GM23338 (cell line): ENCODE data around the gene CCDC38. TPM values are rescaled to one million over a fixed set of nuclear protein-coding genes. Genes with fewer than 3 reads are reported as not detected.

Experiments used
- ATAC-seq: fragments of 200-7000 bp; cut with Tn5 transposase; 3 replicates; pipeline ENCODE4 v1.9.1; 2020
- DNase-seq: peaks from one replicate; pipeline ENCODE4 v3.0.0-alpha.2; 2015; ENCODE audit warnings: low spot score
- H2AFZ ChIP-seq: fragments of 200-600 bp; sonication (generic); 2 replicates; pipeline ENCODE4 v1.8.0; 2016; ENCODE audit warnings: antibody characterized with exemption, mild to moderate bottlenecking, moderate library complexity
- H3F3A ChIP-seq: fragments of 200-600 bp; sonication (generic); replicated peaks from 2 replicates; pipeline ENCODE4 v1.8.0; 2017; ENCODE audit warnings: antibody characterized with exemption, mixed run types, low read depth
- H3K27ac ChIP-seq: fragments of 200-600 bp; sonication (generic); 2 replicates; pipeline ENCODE4 v1.6.1; 2016; ENCODE audit warnings: low read depth
- H3K27me3 ChIP-seq: fragments of 200-600 bp; sonication (generic); 2 replicates; pipeline ENCODE4 v1.8.0; 2016; ENCODE audit warnings: mild to moderate bottlenecking, mixed run types, moderate library complexity; ENCODE audit not compliant: insufficient read depth
- H3K36me3 ChIP-seq: fragments of 200-600 bp; sonication (generic); 2 replicates; pipeline ENCODE4 v1.8.0; 2016; ENCODE audit warnings: mild to moderate bottlenecking; ENCODE audit not compliant: insufficient read depth
- H3K4me1 ChIP-seq: fragments of 200-600 bp; sonication (generic); 2 replicates; pipeline ENCODE4 v1.8.0; 2016; ENCODE audit warnings: mild to moderate bottlenecking, moderate library complexity; ENCODE audit not compliant: insufficient read depth
- H3K4me2 ChIP-seq: fragments of 200-600 bp; sonication (generic); 2 replicates; pipeline ENCODE4 v1.7.1; 2017; ENCODE audit warnings: mixed run types
- H3K4me3 ChIP-seq: fragments of 200-600 bp; sonication (generic); 2 replicates; pipeline ENCODE4 v1.6.1; 2016; ENCODE audit warnings: mixed run types
- H3K79me2 ChIP-seq: fragments of 200-600 bp; sonication (generic); replicated peaks from 2 replicates; pipeline ENCODE4 v1.8.0; 2017; ENCODE audit warnings: mild to moderate bottlenecking; ENCODE audit not compliant: insufficient read depth
- H3K9me2 ChIP-seq: fragments of 200-600 bp; sonication (generic); 2 replicates; pipeline ENCODE4 v1.8.0; 2017; ENCODE audit not compliant: insufficient read depth
- H4K20me1 ChIP-seq: fragments of 200-600 bp; sonication (generic); replicated peaks from 2 replicates; pipeline ENCODE4 v1.8.0; 2017; ENCODE audit warnings: mild to moderate bottlenecking; ENCODE audit not compliant: insufficient read depth
- H3K27ac Mint-ChIP-seq: 2 replicates; pipeline ENCODE4 v1.8.0; 2020; ENCODE audit warnings: inconsistent platforms, mild to moderate bottlenecking, moderate library complexity, mixed read lengths
- H3K27me3 Mint-ChIP-seq: 3 replicates; pipeline ENCODE4 v1.8.0; 2022; ENCODE audit warnings: low read depth, mild to moderate bottlenecking, moderate library complexity, mixed read lengths, inconsistent platforms; ENCODE audit not compliant: insufficient read depth, poor library complexity
- H3K36me3 Mint-ChIP-seq: 3 replicates; pipeline ENCODE4 v1.8.0; 2021; ENCODE audit warnings: low read depth, mild to moderate bottlenecking, inconsistent platforms, moderate library complexity, mixed read lengths
- H3K4me1 Mint-ChIP-seq: 3 replicates; pipeline ENCODE4 v1.8.0; 2020; ENCODE audit warnings: mild to moderate bottlenecking, inconsistent platforms, mixed read lengths
- H3K4me3 Mint-ChIP-seq: 3 replicates; pipeline ENCODE4 v1.8.0; 2021; ENCODE audit warnings: moderate library complexity, mild to moderate bottlenecking, inconsistent platforms, mixed read lengths
- H3K9me3 Mint-ChIP-seq: 3 replicates; pipeline ENCODE4 v1.8.0; 2020; ENCODE audit warnings: moderate library complexity, mild to moderate bottlenecking, inconsistent platforms, mixed read lengths
- CREB1 ChIP-seq: fragments of 250-450 bp; sonication (Bioruptor Pico); IDR thresholded peaks from 2 replicates; pipeline ENCODE4 v1.5.0; 2020; ENCODE audit warnings: low read depth, mild to moderate bottlenecking, moderate library complexity
- EZH2 ChIP-seq: fragments of 200-600 bp; sonication (generic); IDR thresholded peaks from one replicate; pipeline ENCODE4 v1.8.0; 2017; ENCODE audit warnings: antibody characterized with exemption, mild to moderate bottlenecking, low read depth; ENCODE audit not compliant: unreplicated experiment
- EZH2phosphoT487 ChIP-seq: fragments of 200-600 bp; sonication (generic); IDR thresholded peaks from one replicate; pipeline ENCODE4 v1.8.1; 2018; ENCODE audit warnings: antibody characterized with exemption; ENCODE audit not compliant: unreplicated experiment
- JUNB ChIP-seq: IDR thresholded peaks from one replicate; pipeline ENCODE4 v1.6.1; 2016; ENCODE audit warnings: antibody characterized with exemption; ENCODE audit not compliant: unreplicated experiment
- NANOG ChIP-seq: IDR thresholded peaks from 2 replicates; pipeline ENCODE4 v1.6.1; 2016; ENCODE audit warnings: antibody characterized with exemption, borderline replicate concordance
- POLR2AphosphoS5 ChIP-seq: IDR thresholded peaks from 2 replicates; pipeline ENCODE4 v1.6.1; 2016; ENCODE audit warnings: antibody characterized with exemption, low read depth
- STAT1 ChIP-seq: IDR thresholded peaks from one replicate; pipeline ENCODE4 v1.6.1; 2016; ENCODE audit warnings: antibody characterized with exemption; ENCODE audit not compliant: unreplicated experiment
- ZNF114 ChIP-seq: fragments of 250-450 bp; sonication (Bioruptor Pico); IDR thresholded peaks from 2 replicates; pipeline ENCODE4 v1.5.0; 2020; ENCODE audit warnings: mild to moderate bottlenecking, moderate library complexity
- ZNF331 ChIP-seq: fragments of 250-450 bp; sonication (Bioruptor Pico); IDR thresholded peaks from 2 replicates; pipeline ENCODE4 v1.5.0; 2020; ENCODE audit warnings: low read depth, mild to moderate bottlenecking, moderate library complexity
- polyA plus RNA-seq: library from polyadenylated mRNA; unstranded; fragments of >200 nt; fragmentation: Nextera tagmentation; extraction: Ambion mirVana; gene quantifications from 2 replicates; pipeline ENCODE4 v1.2.1, GENCODE V29; 2016
- total RNA-seq: library from RNA; depleted of rRNA; stranded (reverse); fragments of >200 nt; shearing (Covaris generic); gene quantifications from 2 replicates; pipeline ENCODE4 v1.2.3, GENCODE V29; 2014
- TF ChIP-seq, protein P1 (sequence below): IDR thresholded peaks from one replicate; pipeline ENCODE4 v1.6.1; 2018; ENCODE audit warnings: antibody characterized with exemption; ENCODE audit not compliant: unreplicated experiment
- TF ChIP-seq, protein P2 (sequence below), 2 experiments: fragments of 200-600 bp in 1 of 2; sonication (generic) in 1 of 2; conservative IDR thresholded peaks; 2 replicates each; pipeline versions ENCODE4 v1.5.1 to v1.6.1; 2016 to 2017; ENCODE audit warnings: antibody characterized with exemption in 2 of 2, low read depth in 2 of 2, mild to moderate bottlenecking in 2 of 2, moderate library complexity in 1 of 2
- TF ChIP-seq, protein P3 (sequence below): IDR thresholded peaks from 2 replicates; pipeline ENCODE4 v1.6.1; 2016; ENCODE audit warnings: antibody characterized with exemption
- TF ChIP-seq, protein P4 (sequence below): fragments of 250-450 bp; sonication (Bioruptor Pico); IDR thresholded peaks from 2 replicates; pipeline ENCODE4 v1.5.0; 2020; ENCODE audit warnings: mild to moderate bottlenecking, moderate library complexity

The CCDC38 gene
- total and polyA plus RNA-seq, 2 experiments from 2014 or later, result not detected

DNA sequence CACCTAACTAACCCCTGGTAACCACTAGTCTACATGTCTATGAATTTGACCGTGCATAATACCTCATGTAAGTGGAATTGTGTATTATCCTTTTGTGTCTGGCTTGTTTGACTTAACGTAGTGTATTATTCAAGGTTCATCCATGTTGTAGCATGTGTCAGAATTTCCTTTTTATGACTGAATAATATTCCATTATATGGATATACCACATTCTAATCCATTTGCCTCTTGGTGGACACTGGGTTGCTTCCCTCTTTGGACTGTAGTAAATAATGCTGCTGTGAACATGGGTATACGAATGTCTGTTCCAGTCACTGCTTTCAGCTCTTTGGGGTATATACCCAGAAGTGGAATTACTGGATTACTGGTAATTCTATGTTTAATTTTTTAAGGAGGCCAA, 80.4 kb downstream of the CCDC38 start:
- no peak overlapping the region for H3K27ac ChIP-seq
- H3F3A ChIP-seq, result no peaks in the 10 kb centered on the region
- Mint-ChIP-seq H3K4me3 (no peak overlapping the region), H3K9me3 (peaks cover 14% of the 10 kb centered on the region; the same call in 2 of the 3 replicates), H3K27me3 (no peaks in the 10 kb centered on the region), H3K27ac (no peak overlapping the region), H3K36me3 (peaks cover 59% of the 10 kb centered on the region), H3K4me1 (peaks cover 11% of the 10 kb centered on the region)
- no peak for DNase-seq
- no peaks in the 10 kb centered on the region for H3K9me2 ChIP-seq
- no peak overlapping the region for H3K4me2 ChIP-seq
- TF ChIP-seq ZNF114 (CRISPR knock-in tag), result no peak
- no peak for TF ChIP-seq ZNF331
- TF ChIP-seq, protein P1, sequence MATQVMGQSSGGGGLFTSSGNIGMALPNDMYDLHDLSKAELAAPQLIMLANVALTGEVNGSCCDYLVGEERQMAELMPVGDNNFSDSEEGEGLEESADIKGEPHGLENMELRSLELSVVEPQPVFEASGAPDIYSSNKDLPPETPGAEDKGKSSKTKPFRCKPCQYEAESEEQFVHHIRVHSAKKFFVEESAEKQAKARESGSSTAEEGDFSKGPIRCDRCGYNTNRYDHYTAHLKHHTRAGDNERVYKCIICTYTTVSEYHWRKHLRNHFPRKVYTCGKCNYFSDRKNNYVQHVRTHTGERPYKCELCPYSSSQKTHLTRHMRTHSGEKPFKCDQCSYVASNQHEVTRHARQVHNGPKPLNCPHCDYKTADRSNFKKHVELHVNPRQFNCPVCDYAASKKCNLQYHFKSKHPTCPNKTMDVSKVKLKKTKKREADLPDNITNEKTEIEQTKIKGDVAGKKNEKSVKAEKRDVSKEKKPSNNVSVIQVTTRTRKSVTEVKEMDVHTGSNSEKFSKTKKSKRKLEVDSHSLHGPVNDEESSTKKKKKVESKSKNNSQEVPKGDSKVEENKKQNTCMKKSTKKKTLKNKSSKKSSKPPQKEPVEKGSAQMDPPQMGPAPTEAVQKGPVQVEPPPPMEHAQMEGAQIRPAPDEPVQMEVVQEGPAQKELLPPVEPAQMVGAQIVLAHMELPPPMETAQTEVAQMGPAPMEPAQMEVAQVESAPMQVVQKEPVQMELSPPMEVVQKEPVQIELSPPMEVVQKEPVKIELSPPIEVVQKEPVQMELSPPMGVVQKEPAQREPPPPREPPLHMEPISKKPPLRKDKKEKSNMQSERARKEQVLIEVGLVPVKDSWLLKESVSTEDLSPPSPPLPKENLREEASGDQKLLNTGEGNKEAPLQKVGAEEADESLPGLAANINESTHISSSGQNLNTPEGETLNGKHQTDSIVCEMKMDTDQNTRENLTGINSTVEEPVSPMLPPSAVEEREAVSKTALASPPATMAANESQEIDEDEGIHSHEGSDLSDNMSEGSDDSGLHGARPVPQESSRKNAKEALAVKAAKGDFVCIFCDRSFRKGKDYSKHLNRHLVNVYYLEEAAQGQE, result no peak
- no peak for TF ChIP-seq EZH2phosphoT487
- TF ChIP-seq EZH2, result no peak
- TF ChIP-seq, protein P2, sequence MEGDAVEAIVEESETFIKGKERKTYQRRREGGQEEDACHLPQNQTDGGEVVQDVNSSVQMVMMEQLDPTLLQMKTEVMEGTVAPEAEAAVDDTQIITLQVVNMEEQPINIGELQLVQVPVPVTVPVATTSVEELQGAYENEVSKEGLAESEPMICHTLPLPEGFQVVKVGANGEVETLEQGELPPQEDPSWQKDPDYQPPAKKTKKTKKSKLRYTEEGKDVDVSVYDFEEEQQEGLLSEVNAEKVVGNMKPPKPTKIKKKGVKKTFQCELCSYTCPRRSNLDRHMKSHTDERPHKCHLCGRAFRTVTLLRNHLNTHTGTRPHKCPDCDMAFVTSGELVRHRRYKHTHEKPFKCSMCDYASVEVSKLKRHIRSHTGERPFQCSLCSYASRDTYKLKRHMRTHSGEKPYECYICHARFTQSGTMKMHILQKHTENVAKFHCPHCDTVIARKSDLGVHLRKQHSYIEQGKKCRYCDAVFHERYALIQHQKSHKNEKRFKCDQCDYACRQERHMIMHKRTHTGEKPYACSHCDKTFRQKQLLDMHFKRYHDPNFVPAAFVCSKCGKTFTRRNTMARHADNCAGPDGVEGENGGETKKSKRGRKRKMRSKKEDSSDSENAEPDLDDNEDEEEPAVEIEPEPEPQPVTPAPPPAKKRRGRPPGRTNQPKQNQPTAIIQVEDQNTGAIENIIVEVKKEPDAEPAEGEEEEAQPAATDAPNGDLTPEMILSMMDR (conservative IDR thresholded peaks at IDR 0.05; ENCODE audit: low read depth in 2 of 2), result no peak
- no peak for TF ChIP-seq CREB1
- no peak for TF ChIP-seq STAT1
- no peak for TF ChIP-seq POLR2AphosphoS5
- TF ChIP-seq, protein P3, sequence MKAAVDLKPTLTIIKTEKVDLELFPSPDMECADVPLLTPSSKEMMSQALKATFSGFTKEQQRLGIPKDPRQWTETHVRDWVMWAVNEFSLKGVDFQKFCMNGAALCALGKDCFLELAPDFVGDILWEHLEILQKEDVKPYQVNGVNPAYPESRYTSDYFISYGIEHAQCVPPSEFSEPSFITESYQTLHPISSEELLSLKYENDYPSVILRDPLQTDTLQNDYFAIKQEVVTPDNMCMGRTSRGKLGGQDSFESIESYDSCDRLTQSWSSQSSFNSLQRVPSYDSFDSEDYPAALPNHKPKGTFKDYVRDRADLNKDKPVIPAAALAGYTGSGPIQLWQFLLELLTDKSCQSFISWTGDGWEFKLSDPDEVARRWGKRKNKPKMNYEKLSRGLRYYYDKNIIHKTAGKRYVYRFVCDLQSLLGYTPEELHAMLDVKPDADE, result no peak
- TF ChIP-seq JUNB, result no peak
- TF ChIP-seq, protein P4, sequence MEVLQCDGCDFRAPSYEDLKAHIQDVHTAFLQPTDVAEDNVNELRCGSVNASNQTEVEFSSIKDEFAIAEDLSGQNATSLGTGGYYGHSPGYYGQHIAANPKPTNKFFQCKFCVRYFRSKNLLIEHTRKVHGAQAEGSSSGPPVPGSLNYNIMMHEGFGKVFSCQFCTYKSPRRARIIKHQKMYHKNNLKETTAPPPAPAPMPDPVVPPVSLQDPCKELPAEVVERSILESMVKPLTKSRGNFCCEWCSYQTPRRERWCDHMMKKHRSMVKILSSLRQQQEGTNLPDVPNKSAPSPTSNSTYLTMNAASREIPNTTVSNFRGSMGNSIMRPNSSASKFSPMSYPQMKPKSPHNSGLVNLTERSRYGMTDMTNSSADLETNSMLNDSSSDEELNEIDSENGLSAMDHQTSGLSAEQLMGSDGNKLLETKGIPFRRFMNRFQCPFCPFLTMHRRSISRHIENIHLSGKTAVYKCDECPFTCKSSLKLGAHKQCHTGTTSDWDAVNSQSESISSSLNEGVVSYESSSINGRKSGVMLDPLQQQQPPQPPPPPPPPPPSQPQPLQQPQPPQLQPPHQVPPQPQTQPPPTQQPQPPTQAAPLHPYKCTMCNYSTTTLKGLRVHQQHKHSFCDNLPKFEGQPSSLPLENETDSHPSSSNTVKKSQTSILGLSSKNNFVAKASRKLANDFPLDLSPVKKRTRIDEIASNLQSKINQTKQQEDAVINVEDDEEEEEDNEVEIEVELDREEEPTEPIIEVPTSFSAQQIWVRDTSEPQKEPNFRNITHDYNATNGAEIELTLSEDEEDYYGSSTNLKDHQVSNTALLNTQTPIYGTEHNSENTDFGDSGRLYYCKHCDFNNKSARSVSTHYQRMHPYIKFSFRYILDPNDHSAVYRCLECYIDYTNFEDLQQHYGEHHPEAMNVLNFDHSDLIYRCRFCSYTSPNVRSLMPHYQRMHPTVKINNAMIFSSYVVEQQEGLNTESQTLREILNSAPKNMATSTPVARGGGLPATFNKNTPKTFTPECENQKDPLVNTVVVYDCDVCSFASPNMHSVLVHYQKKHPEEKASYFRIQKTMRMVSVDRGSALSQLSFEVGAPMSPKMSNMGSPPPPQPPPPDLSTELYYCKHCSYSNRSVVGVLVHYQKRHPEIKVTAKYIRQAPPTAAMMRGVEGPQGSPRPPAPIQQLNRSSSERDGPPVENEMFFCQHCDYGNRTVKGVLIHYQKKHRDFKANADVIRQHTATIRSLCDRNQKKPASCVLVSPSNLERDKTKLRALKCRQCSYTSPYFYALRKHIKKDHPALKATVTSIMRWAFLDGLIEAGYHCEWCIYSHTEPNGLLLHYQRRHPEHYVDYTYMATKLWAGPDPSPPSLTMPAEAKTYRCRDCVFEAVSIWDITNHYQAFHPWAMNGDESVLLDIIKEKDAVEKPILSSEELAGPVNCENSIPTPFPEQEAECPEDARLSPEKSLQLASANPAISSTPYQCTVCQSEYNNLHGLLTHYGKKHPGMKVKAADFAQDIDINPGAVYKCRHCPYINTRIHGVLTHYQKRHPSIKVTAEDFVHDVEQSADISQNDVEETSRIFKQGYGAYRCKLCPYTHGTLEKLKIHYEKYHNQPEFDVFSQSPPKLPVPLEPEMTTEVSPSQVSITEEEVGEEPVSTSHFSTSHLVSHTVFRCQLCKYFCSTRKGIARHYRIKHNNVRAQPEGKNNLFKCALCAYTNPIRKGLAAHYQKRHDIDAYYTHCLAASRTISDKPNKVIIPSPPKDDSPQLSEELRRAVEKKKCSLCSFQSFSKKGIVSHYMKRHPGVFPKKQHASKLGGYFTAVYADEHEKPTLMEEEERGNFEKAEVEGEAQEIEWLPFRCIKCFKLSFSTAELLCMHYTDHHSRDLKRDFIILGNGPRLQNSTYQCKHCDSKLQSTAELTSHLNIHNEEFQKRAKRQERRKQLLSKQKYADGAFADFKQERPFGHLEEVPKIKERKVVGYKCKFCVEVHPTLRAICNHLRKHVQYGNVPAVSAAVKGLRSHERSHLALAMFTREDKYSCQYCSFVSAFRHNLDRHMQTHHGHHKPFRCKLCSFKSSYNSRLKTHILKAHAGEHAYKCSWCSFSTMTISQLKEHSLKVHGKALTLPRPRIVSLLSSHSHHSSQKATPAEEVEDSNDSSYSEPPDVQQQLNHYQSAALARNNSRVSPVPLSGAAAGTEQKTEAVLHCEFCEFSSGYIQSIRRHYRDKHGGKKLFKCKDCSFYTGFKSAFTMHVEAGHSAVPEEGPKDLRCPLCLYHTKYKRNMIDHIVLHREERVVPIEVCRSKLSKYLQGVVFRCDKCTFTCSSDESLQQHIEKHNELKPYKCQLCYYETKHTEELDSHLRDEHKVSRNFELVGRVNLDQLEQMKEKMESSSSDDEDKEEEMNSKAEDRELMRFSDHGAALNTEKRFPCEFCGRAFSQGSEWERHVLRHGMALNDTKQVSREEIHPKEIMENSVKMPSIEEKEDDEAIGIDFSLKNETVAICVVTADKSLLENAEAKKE, result no peak
- TF ChIP-seq NANOG, result no peak
- H4K20me1 ChIP-seq, result peaks cover 17% of the 10 kb centered on the region
- ATAC-seq, result no peak
- no peaks in the 10 kb centered on the region for H3K27me3 ChIP-seq
- no peak overlapping the region for H3K4me3 ChIP-seq
- no peak overlapping the region for H2AFZ ChIP-seq
- H3K79me2 ChIP-seq, result peaks cover 63% of the 10 kb centered on the region
- H3K36me3 ChIP-seq, result peaks cover 52% of the 10 kb centered on the region
- H3K4me1 ChIP-seq, result peaks cover 12% of the 10 kb centered on the region
